ENCODE data around the gene ALDH3B1.

Gene ALDH3B1

DNA sequence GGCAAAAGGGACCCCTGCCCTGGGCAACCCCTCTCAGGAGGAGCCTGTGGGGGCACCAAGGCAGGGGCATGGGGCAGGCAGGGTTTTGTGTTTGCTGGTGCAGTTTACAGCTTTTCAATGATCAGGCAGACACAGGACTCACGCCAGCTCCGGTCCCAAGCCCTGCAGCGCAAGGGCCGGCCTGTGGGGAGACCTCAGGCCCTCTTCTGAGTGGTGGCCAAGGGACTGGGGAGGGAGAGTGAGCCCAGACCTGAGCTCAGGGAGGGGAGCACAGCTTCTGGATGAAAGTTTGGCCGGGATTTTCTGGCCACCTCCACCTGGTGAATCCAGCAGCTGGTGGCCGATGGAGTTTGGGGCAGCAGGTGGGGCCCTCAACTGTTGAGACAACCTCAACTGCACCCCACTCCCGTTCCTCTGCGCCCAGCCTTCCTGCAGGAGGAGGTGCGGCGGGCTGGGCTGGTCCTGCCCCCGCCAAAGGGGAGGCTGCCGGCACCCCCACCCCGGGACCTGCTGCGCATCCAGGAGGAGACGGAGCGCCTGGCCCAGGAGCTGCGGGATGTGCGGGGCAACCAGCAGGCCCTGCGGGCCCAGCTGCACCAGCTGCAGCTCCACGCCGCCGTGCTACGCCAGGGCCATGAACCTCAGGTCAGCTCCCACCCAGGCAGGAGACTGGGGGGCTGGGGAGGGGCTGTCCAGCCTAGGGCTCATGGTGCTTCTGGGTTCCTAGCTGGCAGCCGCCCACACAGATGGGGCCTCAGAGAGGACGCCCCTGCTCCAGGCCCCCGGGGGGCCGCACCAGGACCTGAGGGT is 32.3 kb downstream of the ALDH3B1 start:
- Mint-ChIP-seq H3K27me3 (no peaks in the 10 kb centered on the region), H3K9me3 (no peaks in the 10 kb centered on the region), H3K4me3 (no peak overlapping the region), H3K27ac (no peak overlapping the region), H3K4me1 (peaks cover 40% of the 10 kb centered on the region)
- ATAC-seq (no peak), DNase-seq (no peak)

DNA sequence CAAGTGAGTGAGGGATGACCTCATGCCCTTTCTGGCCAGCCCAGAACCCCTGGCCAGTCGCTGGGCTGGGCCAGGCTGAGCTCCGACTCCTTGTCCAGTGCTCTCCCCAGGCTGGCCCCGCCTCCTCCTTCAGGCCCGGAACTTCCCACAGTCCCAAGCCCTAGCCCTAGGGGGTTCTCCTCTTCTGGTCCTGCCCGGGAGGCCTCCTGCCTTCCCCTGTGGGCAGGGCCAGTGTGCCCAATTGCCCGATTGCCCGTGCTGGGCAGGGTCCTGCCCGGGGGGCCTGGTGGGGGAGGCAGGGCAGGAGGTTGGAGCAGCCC is 32.9 kb downstream of the ALDH3B1 start:
- no peak for ATAC-seq
- Mint-ChIP-seq H3K4me1 (peaks cover 34% of the 10 kb centered on the region), H3K27me3 (no peaks in the 10 kb centered on the region), H3K4me3 (no peak overlapping the region), H3K27ac (no peak overlapping the region), H3K9me3 (no peaks in the 10 kb centered on the region)
- DNase-seq, result no peak

DNA sequence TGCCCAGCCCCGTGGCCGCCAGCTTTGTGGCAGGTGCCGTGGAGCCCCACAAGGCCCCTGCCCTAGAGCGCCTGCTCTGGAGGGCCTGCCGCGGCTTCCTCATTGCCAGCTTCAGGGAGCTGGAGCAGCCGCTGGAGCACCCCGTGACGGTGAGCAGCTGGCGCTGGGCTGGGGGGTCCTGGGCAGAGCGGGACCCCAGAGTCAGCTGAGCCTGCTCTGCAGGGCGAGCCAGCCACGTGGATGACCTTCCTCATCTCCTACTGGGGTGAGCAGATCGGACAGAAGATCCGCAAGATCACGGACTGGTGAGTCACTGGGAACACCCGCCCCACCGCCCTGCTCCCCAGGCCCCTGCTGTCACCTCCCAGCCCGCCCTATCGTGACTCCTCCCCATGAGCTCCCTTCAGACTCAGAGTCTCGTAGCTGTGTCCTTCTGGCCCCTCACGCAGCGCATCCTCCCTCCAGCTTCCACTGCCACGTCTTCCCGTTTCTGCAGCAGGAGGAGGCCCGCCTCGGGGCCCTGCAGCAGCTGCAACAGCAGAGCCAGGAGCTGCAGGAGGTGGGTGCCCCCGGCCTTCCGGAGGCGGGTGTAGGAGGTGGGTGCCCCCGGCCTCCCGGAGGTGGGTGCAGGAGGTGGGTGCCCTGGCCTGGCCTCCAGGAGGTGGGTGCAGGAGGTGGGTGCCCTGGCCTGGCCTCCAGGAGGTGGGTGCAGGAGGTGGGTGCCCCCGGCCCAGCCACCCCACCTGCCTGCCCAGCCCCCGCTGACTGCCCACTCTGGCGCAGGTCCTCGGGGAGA is 33.4 kb downstream of the ALDH3B1 start:
- Mint-ChIP-seq H3K27me3 (no peaks in the 10 kb centered on the region), H3K4me1 (peaks cover 28% of the 10 kb centered on the region), H3K9me3 (no peaks in the 10 kb centered on the region), H3K4me3 (no peak overlapping the region), H3K27ac (no peak overlapping the region)
- DNase-seq (no peak), ATAC-seq (no peak)

DNA sequence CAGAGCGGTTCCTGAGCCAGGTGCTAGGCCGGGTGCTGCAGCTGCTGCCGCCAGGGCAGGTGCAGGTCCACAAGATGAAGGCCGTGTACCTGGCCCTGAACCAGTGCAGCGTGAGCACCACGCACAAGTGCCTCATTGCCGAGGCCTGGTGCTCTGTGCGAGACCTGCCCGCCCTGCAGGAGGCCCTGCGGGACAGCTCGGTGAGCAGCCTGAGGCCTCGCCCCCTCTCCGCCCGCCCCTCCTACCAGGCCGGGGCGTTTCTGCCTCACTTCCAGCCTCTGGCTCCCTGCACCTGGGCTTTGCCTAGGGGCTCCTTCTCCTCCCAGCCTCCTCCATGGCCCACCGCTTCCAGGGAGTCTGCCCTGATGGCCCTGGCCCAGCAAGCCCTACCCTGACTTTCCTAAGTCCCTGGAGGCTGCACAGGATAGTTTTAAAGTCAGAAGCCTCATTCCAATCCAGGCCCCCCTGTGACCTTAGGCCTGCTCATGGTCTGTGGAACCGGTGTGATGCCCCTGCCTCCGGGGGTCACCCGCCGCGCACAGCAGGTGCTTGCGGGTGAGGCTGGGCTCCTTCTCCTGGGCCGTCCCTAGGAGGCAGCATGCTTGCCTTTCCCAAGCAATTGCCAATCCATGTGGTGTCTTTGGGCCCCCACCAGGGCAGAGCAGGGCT is 34.2 kb downstream of the ALDH3B1 start:
- Mint-ChIP-seq H3K4me1 (peaks cover 25% of the 10 kb centered on the region), H3K4me3 (no peak overlapping the region), H3K9me3 (no peaks in the 10 kb centered on the region), H3K27me3 (no peaks in the 10 kb centered on the region), H3K27ac (peak overlapping the region in 1 of 2 donors; percentile 33)
- DNase-seq, result no peak
- ATAC-seq, result no peak

DNA sequence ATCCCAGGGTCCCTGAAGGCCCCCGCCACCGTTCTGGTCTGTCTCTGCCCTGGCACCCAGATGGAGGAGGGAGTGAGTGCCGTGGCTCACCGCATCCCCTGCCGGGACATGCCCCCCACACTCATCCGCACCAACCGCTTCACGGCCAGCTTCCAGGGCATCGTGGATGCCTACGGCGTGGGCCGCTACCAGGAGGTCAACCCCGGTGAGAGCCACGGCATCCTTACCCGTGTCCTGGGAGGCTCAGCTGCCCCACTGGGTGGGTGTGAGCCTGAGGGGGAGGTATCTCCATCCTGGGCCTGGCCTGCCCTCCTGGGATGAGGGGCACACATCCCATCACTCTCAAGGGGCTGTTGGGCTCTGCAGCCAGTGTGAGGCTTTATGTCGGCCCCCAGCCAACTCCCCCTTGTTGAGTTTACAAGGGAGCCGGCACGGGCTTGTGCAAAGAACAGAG is 34.8 kb downstream of the ALDH3B1 start:
- no peak for DNase-seq
- no peaks in the 10 kb centered on the region for H3K9me3 Mint-ChIP-seq
- H3K27ac Mint-ChIP-seq, result no peak overlapping the region

DNA sequence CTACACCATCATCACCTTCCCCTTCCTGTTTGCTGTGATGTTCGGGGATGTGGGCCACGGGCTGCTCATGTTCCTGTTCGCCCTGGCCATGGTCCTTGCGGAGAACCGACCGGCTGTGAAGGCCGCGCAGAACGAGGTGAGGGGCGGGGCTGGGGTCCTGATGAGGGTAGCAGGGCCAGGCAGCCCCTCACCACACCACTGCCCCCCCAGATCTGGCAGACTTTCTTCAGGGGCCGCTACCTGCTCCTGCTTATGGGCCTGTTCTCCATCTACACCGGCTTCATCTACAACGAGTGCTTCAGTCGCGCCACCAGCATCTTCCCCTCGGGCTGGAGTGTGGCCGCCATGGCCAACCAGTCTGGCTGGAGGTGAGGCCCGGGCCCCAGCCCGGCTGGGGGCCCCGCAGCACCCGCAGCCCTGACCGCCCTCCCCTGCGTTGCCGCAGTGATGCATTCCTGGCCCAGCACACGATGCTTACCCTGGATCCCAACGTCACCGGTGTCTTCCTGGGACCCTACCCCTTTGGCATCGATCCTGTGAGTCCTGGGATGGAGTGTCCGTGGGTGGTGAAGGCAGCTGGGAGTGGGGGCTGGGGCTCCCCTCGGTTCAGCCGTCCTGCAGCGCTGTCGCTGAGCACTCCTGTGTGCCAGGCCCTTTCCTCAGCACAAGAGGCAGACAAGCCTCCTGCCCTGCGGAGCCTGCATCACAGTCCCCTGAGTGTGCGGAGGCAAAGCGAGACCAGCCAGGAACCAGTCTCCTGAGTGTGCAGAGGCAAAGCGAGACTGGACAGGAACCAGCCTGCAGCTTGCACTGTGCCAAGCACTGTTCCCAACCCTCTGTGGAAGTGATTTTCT is 37.5 kb downstream of the ALDH3B1 start:
- Mint-ChIP-seq H3K27me3 (no peaks in the 10 kb centered on the region), H3K4me3 (no peak overlapping the region), H3K4me1 (no peaks in the 10 kb centered on the region), H3K9me3 (no peaks in the 10 kb centered on the region), H3K27ac (peak overlapping the region; percentile 87 to 92)
- no peak for ATAC-seq
- DNase-seq, result no peak

More for the DNA sequence above, 34.8 kb downstream of the ALDH3B1 start:
- ATAC-seq, result no peak
- no peak overlapping the region for H3K4me3 Mint-ChIP-seq
- no peaks in the 10 kb centered on the region for H3K27me3 Mint-ChIP-seq
- H3K4me1 Mint-ChIP-seq, result peaks cover 18% of the 10 kb centered on the region

DNA sequence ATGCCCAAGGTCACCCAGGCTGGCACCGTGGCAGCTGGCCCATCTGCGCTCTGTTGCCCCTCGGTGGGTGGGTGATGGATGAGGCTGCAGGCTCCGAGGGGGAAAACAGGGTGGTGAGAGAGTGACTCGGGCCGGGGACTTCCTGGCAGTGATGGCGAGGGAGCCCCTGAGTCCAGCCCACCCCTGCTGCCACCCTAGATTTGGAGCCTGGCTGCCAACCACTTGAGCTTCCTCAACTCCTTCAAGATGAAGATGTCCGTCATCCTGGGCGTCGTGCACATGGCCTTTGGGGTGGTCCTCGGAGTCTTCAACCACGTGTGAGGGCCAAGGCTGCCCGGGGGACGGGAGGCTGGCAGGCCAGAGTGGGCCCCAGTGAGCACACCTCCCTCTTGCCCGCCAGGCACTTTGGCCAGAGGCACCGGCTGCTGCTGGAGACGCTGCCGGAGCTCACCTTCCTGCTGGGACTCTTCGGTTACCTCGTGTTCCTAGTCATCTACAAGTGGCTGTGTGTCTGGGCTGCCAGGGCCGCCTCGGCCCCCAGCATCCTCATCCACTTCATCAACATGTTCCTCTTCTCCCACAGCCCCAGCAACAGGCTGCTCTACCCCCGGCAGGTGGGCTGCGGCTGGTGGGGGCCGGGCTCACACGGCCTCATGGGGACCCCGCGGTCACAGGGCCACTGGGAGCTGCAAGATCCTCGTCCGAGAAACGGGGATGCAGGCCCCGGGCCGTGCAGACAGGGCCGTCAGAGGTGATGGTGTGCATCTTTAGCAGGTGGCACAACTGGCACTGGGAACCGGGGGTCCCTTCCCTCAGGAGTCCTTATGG is 38.8 kb downstream of the ALDH3B1 start:
- H3K27me3 Mint-ChIP-seq, result no peaks in the 10 kb centered on the region
- H3K4me3 Mint-ChIP-seq, result no peak overlapping the region
- H3K27ac Mint-ChIP-seq, result peak overlapping the region in 1 of 2 donors; percentile 63
- H3K4me1 Mint-ChIP-seq, result no peaks in the 10 kb centered on the region
- H3K9me3 Mint-ChIP-seq, result no peaks in the 10 kb centered on the region
- no peak for DNase-seq
- ATAC-seq, result no peak

DNA sequence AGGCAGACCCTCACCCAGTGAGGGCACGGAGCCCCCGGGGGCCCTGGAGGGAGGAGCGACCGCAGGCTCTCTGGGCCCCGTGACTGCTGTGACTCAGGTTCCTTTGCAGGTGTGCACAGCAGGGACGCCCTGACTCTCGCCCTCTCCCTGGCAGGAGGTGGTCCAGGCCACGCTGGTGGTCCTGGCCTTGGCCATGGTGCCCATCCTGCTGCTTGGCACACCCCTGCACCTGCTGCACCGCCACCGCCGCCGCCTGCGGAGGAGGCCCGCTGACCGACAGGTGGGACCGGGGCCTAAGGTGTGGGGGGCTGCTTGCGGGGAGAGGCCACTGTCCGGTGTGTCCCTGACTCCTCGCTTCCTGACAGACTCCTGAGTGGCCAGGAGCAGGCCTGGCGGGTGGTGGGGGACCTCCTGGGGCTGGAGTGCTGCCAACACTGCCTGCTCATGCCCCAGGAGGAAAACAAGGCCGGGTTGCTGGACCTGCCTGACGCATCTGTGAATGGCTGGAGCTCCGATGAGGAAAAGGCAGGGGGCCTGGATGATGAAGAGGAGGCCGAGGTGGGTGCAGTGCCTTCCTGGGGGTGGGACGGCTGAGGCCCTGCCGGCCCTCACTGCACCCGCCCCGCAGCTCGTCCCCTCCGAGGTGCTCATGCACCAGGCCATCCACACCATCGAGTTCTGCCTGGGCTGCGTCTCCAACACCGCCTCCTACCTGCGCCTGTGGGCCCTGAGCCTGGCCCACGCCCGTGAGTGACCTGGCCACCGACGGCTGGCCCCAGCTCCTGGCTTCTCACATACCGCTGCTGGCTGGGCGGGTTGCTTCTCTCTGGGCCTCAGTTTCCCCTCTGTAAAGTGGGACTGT is 39.6 kb downstream of the ALDH3B1 start:
- no peak for DNase-seq
- no peaks in the 10 kb centered on the region for H3K27me3 Mint-ChIP-seq
- peak; percentile 4 for ATAC-seq
- peak overlapping the region in 1 of 2 donors; percentile 71 for H3K27ac Mint-ChIP-seq
- no peak overlapping the region for H3K4me3 Mint-ChIP-seq
- no peaks in the 10 kb centered on the region for H3K9me3 Mint-ChIP-seq
- no peaks in the 10 kb centered on the region for H3K4me1 Mint-ChIP-seq

DNA sequence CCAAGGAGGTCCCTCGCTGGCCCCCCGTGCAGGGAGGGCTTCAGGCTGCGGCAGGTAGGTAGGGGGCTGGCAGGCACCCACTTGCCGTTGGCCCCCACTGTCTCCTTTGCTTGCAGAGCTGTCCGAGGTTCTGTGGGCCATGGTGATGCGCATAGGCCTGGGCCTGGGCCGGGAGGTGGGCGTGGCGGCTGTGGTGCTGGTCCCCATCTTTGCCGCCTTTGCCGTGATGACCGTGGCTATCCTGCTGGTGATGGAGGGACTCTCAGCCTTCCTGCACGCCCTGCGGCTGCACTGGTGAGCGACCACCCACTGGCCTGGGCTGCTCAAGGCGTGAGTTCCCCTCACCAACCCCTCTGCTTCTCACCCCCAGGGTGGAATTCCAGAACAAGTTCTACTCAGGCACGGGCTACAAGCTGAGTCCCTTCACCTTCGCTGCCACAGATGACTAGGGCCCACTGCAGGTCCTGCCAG is 40.3 kb downstream of the ALDH3B1 start:
- H3K27ac Mint-ChIP-seq, result peak overlapping the region in 1 of 2 donors; percentile 71
- H3K9me3 Mint-ChIP-seq, result no peaks in the 10 kb centered on the region
- H3K27me3 Mint-ChIP-seq, result no peaks in the 10 kb centered on the region
- DNase-seq (no peak), ATAC-seq (no peak)
- H3K4me3 Mint-ChIP-seq, result no peak overlapping the region
- H3K4me1 Mint-ChIP-seq, result no peaks in the 10 kb centered on the region

DNA sequence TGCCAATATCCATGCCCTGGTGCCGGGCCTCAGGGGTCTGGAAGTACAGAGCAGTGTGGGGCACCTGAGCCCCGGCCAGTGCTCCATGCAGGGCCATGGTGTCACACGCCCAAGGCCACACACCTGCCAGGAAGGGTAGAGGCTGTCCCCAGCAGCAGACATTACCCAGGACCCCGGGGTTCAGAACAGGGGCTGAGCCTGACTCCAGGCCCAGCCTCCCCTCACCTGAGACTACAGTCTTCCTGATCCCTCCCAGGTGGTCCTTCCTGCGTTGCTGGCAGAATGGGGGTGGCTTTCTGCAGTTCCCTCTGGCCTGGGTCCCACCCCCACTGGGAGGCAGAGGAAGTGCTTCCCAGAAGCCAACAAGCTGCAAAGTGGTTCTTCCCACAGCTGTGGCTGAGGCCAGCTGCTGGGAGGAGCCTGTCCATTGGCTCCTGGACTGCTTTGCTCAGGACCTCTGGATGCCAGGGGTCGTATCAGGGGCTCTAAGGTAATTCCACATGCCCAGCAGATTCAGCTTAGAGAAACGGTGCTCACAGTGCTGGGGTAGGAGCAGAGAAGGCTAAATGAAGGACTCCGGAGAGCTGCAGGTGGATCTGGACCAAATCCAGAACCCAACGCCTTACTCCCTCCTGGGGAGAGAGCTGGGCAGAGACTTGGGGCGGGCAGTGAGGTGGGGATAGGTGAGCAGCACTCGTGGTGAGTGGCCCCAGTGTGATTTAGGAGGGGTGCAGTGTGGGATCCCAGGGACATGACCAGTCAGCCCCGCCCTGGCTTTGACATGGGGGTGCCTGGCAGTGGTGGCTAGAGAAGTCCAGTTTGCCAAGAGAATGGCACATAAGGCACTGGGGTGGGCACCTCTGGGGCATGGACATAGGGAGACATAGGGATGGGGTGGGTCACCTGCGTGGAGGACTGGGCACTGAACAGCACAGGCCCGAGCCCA is 41.3 kb downstream of the ALDH3B1 start:
- no peak for DNase-seq
- Mint-ChIP-seq H3K4me3 (no peak overlapping the region), H3K4me1 (no peaks in the 10 kb centered on the region), H3K27ac (peak overlapping the region; percentile 0 to 59), H3K27me3 (no peaks in the 10 kb centered on the region), H3K9me3 (no peaks in the 10 kb centered on the region)
- peak; percentile 13 for ATAC-seq

DNA sequence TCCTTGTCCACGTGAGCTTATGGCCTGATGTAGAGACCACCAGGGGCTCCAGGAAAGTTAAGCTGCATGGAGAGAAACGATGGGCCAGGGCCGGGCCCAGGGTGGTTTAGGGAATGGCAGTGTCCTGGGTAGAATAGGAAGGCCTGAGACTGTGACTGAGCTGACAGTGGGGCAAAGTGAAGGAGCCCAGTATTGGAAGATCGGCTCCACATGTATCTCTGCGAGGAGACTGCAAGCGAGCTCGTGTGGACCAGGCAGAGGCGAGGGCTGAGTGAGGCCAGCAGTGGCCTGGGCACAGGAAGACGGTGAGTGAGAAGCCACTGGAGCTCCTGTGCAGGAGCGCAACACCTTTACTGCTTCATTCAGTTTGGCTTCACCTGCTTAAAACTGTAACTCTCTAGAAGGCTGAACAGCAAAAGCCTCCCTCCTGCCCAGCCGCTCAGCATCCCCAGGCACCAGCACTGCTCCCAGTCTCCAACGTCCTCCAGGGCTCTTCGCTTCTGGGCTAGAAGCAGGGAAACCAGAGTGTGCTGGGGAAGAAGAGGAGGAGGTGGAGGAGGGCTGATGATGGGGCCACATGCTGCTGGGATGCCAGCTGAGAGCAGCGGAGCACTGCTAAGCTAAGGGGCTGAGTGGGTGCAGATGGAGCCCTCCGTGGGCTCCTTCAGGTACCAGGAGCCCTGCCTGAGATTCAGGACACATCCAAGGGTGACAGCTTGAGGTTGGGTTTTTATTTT is 42.2 kb downstream of the ALDH3B1 start:
- H3K27ac Mint-ChIP-seq, result no peak overlapping the region
- ATAC-seq, result no peak
- no peaks in the 10 kb centered on the region for H3K9me3 Mint-ChIP-seq
- H3K4me3 Mint-ChIP-seq, result no peak overlapping the region
- no peaks in the 10 kb centered on the region for H3K4me1 Mint-ChIP-seq
- no peaks in the 10 kb centered on the region for H3K27me3 Mint-ChIP-seq
- DNase-seq, result no peak

DNA sequence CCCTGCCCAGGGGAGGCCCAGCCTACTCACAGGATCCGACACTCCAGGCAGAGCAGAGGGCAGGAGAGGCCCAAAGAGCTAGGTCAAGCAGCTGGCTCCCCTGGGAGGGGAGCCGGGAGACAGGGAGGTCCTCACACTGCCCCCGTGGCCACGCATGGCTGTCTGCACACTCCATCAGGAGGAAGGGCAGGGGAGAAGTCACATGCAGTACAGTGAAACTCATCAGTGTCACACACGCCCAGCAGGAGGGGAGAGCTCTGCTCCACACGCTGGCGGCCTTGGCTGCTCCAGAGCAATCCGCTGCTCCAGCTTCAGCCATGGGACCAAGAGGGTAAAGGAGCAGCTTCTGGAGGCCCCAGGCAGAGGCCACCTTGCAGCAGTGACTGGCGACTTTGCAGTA is 43.0 kb downstream of the ALDH3B1 start:
- Mint-ChIP-seq H3K9me3 (no peaks in the 10 kb centered on the region), H3K27me3 (no peaks in the 10 kb centered on the region), H3K4me3 (no peak overlapping the region), H3K27ac (peak overlapping the region in 1 of 2 donors; percentile 39), H3K4me1 (no peaks in the 10 kb centered on the region)
- ATAC-seq (no peak), DNase-seq (no peak)

Data from stimulated activated naive CD8-positive, alpha-beta T cell treated with anti-CD3 and anti-CD28 coated beads, Interleukin-15, amount 100 ng/mL, for 72 hours (primary cell).